CD4-positive, alpha-beta T cell treated with Interleukin-6 at 100 ng/mL for 8 hours (primary cell): ENCODE measurements around the gene IL22RA2.

Source experiments
- DNase-seq: peaks from one replicate; pipeline ENCODE4 v3.0.0-alpha.2; 2020; ENCODE audit warnings: mixed read lengths, low spot score

Gene IL22RA2

DNA sequence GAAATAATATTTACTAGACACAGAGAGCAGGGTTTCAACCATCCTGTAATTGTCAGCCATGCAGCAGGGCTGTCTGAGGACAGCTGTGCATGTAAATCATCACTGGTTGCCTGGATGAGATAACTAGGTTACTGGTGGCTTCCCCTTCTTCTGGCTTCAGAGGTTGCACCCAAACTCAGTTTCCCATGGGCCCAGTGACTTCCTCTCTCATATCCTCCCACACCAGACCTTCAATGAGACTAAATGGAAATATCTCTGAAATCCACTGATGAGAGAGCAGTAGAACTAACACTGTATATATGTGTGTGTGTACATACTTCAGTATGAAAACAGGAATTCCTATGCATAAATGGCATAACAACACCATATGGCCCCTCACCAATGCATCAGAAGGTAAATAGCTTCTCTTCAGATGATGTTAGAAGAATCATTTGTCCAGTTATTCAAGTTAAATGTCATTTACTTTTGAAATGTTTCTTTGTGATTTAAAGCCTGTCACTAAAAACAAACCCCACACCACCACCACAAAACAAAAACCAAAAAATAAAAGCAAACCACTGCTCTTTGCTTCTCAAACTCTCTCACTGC is 77.7 kb downstream of the IL22RA2 start:
- DNase-seq: no peak

- DNase-seq: no peak
Measured at GRCh38 chr6:137095093-137095492, 78.4 kb downstream of the IL22RA2 start.

DNA sequence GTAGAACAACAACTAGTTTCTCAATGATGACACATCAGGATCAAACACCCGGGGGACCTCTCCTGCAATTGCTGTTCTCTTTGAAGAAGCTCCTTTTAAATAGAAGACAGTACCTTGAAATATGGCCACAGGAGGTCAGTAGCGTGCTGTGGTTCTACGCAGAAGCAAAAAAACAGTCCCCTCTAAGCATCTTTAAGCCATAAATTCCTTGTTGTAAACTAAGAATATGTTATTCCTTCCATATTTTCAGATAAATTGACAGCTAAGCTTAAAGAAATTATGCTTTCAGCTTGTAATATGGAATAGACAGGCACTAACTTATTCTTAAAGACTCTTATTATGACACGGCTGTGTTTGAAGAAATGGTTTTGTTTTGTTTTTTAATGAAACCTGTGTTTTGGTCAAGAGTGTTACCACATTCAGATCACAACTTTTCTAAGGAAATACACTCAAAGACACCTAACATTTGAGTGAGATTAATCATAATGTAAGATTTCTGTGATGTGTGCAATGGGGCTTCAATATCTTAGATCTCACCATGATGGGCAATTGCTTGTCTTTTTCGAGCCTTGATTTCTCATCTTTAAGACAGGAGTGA is 78.9 kb downstream of the IL22RA2 start:
- peak; percentile 52 for DNase-seq
